GM10266 (cell line): ENCODE measurements around the gene EIF4G3.
"Not testable (repeated sequence)": the region's sequence is repeated elsewhere in the genome, so short reads cannot be mapped to it uniquely, and the experiment has no call there.

ENCODE experiments used
- DNase-seq: peaks from one replicate; pipeline ENCODE4 v3.0.0; 2012; ENCODE audit errors: extremely low spot score
- TF ChIP-seq, protein P1 (sequence below): IDR thresholded peaks from 2 replicates; pipeline ENCODE4 v1.5.1; 2012; ENCODE audit warnings: mild to moderate bottlenecking, low read depth; ENCODE audit not compliant: control insufficient read depth, insufficient read depth; ENCODE audit errors: missing control alignments

Gene EIF4G3

DNA sequence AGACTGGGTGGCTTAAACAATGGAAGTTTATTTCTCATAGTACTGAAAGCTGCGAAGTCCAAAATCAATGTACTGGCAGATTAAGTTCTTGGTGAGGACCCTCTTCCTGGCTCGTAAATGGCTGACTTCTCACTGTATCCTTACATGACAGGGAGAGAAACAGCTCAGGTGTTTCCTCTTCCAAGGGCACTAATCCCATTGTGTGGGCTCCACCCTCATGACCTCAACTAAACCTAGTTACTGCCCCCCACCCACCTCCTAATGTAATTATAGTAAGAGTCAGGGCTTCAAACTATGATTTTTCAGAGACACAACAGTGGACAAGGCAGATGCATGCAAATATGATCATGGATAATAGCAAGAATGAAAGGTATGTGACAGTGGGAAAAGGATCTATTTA is 308.4 kb downstream of the EIF4G3 start:
- TF ChIP-seq, protein P1, sequence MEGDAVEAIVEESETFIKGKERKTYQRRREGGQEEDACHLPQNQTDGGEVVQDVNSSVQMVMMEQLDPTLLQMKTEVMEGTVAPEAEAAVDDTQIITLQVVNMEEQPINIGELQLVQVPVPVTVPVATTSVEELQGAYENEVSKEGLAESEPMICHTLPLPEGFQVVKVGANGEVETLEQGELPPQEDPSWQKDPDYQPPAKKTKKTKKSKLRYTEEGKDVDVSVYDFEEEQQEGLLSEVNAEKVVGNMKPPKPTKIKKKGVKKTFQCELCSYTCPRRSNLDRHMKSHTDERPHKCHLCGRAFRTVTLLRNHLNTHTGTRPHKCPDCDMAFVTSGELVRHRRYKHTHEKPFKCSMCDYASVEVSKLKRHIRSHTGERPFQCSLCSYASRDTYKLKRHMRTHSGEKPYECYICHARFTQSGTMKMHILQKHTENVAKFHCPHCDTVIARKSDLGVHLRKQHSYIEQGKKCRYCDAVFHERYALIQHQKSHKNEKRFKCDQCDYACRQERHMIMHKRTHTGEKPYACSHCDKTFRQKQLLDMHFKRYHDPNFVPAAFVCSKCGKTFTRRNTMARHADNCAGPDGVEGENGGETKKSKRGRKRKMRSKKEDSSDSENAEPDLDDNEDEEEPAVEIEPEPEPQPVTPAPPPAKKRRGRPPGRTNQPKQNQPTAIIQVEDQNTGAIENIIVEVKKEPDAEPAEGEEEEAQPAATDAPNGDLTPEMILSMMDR, result no peak
- DNase-seq, result no peak

GRCh38 chr1:20867847-20868246 is 308.9 kb downstream of the EIF4G3 start:
- TF ChIP-seq, protein P1, result no peak
- no peak for DNase-seq

DNA sequence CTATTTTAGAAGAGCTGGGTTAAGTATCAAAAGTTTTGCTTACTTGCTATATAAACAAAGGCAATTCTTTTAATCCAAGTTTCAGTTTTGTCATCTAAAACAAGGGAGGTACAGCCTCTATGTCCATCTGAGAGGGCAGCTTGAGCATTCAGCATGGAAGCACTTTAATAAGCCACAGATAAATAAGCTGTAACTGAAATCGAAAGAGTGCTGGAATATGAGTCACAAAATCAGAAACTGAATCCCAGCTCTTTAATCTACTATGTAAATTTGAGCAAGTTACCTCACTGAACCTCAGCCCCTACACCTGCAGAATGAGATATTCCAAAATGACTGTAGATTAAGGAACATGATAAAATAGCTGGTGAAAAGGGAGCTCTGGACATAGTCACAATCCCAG is 309.6 kb downstream of the EIF4G3 start:
- no peak for DNase-seq
- TF ChIP-seq, protein P1, result no peak

DNA sequence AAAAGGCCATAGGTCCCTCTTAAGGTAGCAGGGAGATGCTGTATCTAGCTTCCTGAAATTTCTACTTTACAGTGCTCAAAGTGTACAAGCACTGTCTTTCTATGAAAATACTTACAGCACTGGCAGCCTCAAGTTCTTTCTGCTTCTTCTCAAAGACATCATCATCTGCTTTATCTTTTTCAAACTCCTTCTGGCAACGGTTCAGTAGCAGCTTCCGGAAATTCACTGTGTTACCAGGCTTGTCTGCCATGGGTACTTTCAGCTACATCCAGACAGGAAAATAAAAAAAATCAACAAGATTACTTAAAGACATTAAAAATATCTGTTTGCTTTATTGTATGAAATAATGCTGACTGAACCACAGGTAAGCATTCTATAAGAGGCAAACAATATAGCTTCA is 311.7 kb downstream of the EIF4G3 start:
- TF ChIP-seq, protein P1, result no peak
- DNase-seq, result no peak

- TF ChIP-seq, protein P1, result no peak
Measured at GRCh38 chr1:20854529-20854928, 322.2 kb downstream of the EIF4G3 start.

GRCh38 chr1:20851791-20852190 is 324.9 kb downstream of the EIF4G3 start:
- not testable (repeated sequence) for DNase-seq

More at GRCh38 chr1:20854529-20854928, 322.2 kb downstream of the EIF4G3 start:
- DNase-seq, result no peak

DNA sequence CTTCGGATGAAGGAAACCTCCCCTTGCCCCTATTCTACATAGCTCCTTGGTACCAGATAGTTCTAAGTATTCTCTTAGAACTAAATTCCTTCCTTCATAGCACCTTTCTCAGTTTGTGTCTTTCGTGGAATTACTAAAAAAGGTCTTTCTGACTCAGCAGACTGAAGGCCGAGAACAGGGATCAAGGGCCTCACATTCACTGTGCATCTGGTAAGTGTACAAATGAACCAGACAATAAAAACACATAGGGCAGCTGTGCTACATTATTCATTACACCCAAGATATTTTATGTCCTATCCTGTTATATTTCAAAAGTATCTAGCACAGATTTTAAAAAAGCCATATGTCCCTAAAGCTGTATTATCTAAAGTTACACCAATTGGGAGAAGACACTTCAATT is 326.7 kb downstream of the EIF4G3 start:
- DNase-seq, result no peak
- TF ChIP-seq, protein P1, result no peak

GRCh38 chr1:20849100-20849499 is 327.6 kb downstream of the EIF4G3 start:
- DNase-seq, result no peak
- TF ChIP-seq, protein P1, result no peak
